Measurements from ENCODE around the gene GIPC3.

GIPC3 gene

DNA sequence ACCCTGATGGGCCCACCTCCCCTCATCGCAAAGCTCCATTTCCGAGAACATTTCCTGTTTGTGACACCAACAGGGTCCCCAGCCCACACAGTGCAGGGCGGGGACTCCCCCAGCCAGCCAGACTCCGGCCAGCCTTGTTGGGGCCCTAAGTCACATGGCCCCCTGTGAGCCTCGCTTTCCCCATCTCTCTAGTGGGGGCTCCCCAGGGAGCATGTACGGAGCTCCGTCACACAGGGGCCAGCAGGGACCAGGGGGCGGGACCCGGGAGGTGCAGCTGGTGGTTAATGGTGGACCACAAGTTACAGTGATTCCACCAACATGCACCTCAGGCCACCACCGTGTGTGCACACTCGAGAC lies 19.7 kb downstream of the GIPC3 start:
- no peak for DNase-seq (ENCODE audit: low read depth in 2 of 2)

- DNase-seq (ENCODE audit: low read depth in 2 of 2), result no peak
Observed at GRCh38 chr19:3605361-3605760, 20.1 kb downstream of the GIPC3 start.

GRCh38 chr19:3605770-3606169 lies 20.5 kb downstream of the GIPC3 start:
- no peak for DNase-seq (ENCODE audit: low read depth in 2 of 2)

- DNase-seq (ENCODE audit: low read depth in 2 of 2), result no peak
Observed at GRCh38 chr19:3606174-3606689, 21.0 kb downstream of the GIPC3 start.

DNA sequence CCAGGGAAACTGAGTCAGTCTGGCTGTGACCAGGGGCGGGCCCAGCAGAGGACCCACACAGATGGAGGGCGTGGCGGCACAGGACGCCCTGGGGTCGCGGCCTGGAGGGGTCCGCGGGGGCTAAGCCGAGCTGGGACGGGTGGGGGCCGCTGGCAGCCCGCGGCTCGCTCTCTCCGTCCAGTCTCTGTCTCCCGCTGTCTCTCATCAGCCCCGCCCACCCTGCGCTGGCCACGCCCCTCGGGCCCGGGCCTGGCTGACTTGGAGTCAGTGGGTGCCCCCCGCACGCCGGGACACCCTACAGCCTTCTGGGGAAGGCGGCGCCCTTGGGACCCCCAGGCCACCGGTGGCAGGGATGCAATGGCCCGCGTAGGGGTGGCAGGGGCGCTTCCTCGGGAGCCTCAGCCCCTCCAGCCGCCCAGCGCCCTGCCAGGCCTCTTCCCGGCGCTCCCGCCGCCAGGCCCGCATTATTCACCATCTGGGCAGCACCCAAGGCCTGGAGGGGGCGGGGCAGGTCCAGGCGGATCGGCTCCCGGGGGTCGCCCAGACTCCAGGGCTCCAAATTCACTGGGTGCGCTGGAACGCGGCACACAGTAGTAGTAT lies 21.5 kb downstream of the GIPC3 start, which contains the start of gene TBXA2R:
TBXA2R (minus strand) TSS at position 186 of the 600 bp plus-strand sequence. CDS start 6,241 bp downstream, outside the sequence.
- peak; percentile 18 to 65 for DNase-seq (ENCODE audit: low read depth in 2 of 2)

- DNase-seq (ENCODE audit: low read depth in 2 of 2), result no peak
Observed at GRCh38 chr19:3607303-3608078, 22.2 kb downstream of the GIPC3 start.

DNA sequence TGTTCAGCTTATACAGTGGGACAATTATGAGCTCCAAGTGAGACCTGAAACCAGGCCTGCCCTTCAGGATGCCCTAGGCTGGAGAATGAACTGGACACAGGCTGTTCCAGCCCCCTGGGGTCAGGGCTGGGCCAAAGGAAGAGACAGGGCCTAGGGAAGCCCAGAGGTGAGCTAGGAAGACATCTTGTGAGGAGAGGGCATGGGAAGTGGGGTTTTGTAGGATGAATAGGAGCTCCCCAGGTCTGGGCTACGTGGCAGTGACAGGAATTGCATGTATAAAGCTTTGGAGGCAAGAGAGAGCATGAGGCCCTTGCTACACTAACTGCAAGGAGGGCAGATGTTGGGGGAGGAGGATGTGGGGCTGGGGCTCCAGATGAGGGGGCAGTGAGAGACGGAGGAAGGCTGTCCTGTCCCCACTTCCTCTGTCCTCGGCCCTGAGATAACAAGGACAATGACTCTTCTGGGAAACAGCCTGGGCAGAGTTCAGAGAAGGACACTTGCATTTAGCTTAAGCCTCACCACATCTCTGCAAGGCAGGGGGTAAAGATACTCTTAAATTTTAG lies 22.9 kb downstream of the GIPC3 start:
- DNase-seq (ENCODE audit: low read depth in 2 of 2), result no peak

GRCh38 chr19:3608750-3609322 lies 23.6 kb downstream of the GIPC3 start:
- DNase-seq (ENCODE audit: low read depth in 2 of 2), result no peak

DNA sequence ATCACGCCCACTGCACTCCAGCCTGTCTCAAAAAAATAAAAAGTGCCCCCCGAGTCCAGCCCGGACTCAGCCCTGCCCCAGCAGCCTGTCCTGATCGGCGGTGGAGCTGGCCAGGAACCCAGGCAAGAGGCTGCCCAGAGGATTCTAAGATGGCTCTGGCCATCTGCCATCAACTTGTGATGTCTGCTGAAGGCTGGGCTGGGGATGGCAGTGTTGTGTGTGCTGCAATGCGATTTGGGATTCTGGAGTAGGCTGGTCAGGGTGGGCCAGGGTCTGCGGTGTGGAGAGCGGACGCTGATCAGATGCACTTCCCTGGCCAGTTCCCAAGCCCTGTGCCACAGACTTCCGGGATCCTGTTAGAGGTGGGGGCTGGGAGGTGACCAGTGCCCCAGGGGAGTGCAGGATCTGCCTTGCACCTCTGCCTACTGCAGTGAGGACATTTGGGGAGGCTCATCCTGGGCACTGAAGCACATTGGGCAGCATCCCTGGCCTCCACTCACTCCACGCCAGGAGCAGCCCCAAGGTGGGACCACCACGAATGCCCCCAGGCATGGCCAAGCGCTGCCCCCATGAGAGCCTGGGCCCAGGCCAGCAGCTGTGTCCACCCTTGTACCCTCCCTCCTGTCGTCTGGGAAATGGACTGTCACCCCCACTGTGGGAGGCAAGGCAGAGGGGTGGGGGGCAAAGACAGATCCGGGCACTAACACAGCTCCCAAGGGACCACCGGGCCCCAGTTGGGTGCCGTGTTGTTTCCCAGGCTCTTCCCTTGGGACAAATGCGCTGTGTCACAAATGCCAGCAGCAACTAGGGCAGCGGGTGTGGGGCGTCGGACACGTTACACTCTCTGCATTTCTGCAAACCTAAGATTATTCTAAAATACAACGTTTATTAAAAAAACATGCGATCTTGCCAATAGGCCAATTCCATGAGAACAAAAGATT lies 24.8 kb downstream of the GIPC3 start:
- DNase-seq (ENCODE audit: low read depth in 2 of 2), result no peak

DNA sequence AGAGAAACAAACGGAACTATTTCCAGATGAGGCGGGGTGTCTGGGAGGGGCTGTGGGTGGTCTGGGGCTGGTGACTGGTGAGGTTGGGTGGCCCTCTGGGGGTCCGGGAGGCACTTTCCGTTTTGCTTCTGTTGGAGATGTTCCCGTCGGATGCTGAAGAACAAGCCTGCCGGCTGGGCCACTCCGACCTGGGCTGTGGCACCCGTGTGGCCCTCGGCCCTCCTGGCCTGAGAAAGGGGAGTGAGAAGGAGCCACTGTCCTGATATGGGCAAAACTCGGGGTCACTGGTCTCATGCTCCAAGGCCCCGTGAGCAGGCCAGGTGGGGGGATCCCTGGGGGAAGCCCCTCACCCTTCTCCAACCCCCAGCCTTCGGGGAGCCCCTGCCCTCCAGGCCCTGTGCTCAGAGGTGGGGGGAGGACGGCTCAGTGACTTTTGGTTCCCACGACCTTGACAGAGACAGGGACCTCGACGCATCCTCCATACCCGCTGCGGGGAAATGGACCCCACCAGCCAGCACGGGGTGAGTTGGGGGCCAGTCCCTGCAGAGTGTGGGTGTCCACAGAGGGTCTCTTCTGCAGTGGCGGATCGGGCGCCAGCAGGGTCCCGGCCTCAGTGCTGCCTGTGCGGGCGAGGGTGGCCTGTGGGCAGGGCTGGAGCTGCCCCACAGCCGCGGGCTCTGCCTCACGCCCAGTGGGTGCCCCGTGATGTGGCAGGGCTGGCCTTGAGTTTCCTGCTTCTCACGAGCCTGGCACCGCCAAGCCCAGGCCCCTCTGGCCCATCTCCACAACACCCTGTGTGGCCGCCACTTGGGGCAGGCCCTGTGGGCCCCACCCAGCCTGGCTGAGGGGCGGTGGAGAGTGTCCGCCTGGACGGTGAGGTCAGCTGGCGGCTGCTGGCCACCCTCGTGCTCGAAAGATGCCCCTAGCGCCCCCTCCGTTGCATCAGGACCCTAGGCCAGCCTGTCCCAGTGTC lies 25.8 kb downstream of the GIPC3 start:
- no peak for DNase-seq (ENCODE audit: low read depth in 2 of 2)

- DNase-seq (ENCODE audit: low read depth in 2 of 2), result no peak
Observed at GRCh38 chr19:3611841-3612240, 26.6 kb downstream of the GIPC3 start.

GRCh38 chr19:3612330-3612729 lies 27.1 kb downstream of the GIPC3 start:
- DNase-seq (ENCODE audit: low read depth in 2 of 2), result no peak

- no peak for DNase-seq (ENCODE audit: low read depth in 2 of 2)
Observed at GRCh38 chr19:3612901-3613741, 27.8 kb downstream of the GIPC3 start.

GRCh38 chr19:3613818-3614661 lies 28.8 kb downstream of the GIPC3 start:
- no peak for DNase-seq (ENCODE audit: low read depth in 2 of 2)

GRCh38 chr19:3614858-3615505 lies 29.7 kb downstream of the GIPC3 start:
- no peak for DNase-seq (ENCODE audit: low read depth in 2 of 2)

- DNase-seq (ENCODE audit: low read depth in 2 of 2), result no peak
Observed at GRCh38 chr19:3615524-3616135, 30.4 kb downstream of the GIPC3 start.

DNA sequence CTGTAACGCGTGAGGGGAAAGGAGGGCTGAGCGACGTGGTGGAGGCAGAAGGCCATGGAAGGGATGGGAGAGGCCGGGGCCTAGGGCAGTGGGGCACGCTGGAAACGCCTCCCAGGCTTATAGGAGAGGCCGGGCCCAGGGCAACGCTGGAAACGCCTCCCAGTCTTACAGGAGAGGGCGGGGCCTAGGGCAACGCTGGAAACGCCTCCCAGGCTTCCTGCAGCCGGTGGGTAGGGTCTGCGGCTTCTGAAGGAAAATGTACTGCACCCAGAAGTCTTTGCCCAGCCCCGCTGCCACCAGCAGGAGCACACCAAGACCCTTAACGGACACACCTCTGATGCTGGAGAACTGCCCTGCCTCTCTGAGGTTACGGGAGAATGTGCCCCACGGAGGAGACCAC lies 32.2 kb downstream of the GIPC3 start:
- no peak for DNase-seq (ENCODE audit: low read depth in 2 of 2)
